Measurements from ENCODE around the gene PTPN1.

Gene PTPN1

DNA sequence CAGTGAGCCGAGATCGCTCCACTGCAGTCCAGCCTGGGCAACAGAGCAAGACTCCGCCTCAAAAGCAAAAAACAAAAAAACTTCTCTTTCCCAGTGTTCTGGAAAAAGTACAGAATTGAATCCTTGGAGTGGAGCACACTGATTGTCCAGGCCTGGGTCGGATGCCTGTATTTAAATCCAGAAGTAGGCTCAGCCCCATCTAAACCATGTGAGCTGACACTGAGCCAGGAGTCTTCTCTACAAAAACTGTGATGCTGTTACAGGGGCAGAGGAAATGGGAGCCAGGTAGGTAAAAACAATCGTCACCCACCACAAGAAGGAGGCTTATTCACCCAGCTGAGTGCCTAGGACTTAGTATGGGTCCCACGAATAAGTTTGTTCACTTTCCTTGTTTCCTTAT is 43.0 kb upstream of the PTPN1 start:
- no peak for TF ChIP-seq CTCF (IDR thresholded peaks at IDR 0.05; ENCODE audit: low read depth, low read length, missing control alignments)

DNA sequence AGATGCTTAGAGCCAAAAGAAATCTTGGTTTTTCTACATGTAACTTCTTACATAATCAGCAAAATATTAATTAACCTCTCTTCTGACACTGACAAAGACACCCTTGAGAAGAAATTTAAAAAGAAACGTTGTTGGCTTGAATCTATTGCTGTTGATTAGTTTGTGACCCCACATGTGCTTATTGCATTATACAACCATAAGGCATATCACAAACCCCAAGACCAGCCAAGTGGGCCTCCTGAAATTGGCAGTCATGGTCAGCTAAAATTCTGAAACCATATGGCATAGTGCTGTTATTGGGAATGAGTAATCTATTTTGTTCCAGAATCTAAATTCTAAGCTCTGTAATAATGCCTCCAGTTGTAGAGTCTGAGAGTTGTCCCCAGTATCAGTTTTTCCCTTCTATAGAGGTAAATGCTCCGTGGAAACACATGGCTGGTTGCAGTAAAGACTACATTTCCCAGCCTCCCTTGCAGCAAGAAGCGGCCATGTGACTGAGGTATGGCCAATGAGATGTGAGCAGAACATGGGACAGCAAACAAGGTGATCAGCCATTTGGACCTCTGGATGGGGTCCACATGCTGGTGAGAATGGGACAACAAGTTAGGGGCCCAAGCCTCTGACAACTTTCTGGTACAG is 42.3 kb upstream of the PTPN1 start:
- Histone ChIP-seq H3K27me3 (replicated peaks) (no peaks in the 10 kb centered on the region), H3K27ac (no peak overlapping the region), H3K4me3 (ENCODE audit: low read depth, low read length) (no peak overlapping the region), H3K36me3 (replicated peaks) (no peaks in the 10 kb centered on the region)
- no peak for TF ChIP-seq CTCF (IDR thresholded peaks at IDR 0.05; ENCODE audit: low read depth, low read length, missing control alignments)
- DNase-seq = peak; percentile 59
- in situ Hi-C loops (cut with HindIII; ENCODE audit: low pct_ligation_motif_present, low sequenced_read_pairs) = no loop called here

More for the DNA sequence above, 43.0 kb upstream of the PTPN1 start:
- no peak overlapping the region for H3K27ac ChIP-seq
- H3K27me3 ChIP-seq (replicated peaks) = no peaks in the 10 kb centered on the region
- H3K4me3 ChIP-seq (ENCODE audit: low read depth, low read length) = no peak overlapping the region
- in situ Hi-C loops (cut with HindIII; ENCODE audit: low pct_ligation_motif_present, low sequenced_read_pairs) = no loop called here
- no peak for DNase-seq
- no peaks in the 10 kb centered on the region for H3K36me3 ChIP-seq (replicated peaks)

- no peak for TF ChIP-seq CTCF (IDR thresholded peaks at IDR 0.05; ENCODE audit: low read depth, low read length, missing control alignments)
- H3K4me3 ChIP-seq (ENCODE audit: low read depth, low read length) = no peak overlapping the region
Observed at GRCh38 chr20:50468378-50468798, 41.8 kb upstream of the PTPN1 start.

DNA sequence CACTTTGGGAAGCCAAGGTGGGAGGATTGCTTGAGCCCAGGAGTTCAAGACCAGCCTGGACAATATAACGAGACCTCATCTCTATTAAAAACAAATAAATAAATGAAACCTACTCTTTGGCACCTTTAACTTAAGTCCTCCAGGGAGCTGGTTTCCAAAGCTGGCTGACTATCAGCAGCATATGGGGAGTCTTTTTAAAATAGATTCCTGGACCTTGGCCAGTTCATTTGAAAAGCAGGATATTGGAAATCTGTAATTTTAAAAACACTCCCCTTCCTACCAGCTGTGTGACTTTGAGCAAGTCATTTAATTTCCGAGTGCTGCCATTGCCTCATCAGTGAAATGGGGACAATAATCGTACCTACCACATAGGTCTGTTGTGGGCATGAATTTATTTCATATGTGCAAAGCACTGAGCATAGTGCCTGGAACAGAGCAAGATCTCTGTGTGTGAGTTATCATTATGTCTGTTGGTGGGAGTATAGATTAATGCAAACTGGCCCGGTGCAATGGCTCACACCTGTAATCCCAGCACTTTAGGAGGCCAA is 40.9 kb upstream of the PTPN1 start:
- H3K27me3 ChIP-seq (replicated peaks) = no peaks in the 10 kb centered on the region
- TF ChIP-seq CTCF (IDR thresholded peaks at IDR 0.05; ENCODE audit: low read depth, low read length, missing control alignments) = no peak
- H3K36me3 ChIP-seq (replicated peaks) = no peaks in the 10 kb centered on the region
- DNase-seq = no peak
- no peak overlapping the region for H3K27ac ChIP-seq
- in situ Hi-C loops (cut with HindIII; ENCODE audit: low pct_ligation_motif_present, low sequenced_read_pairs) = no loop called here
- H3K4me3 ChIP-seq (ENCODE audit: low read depth, low read length) = no peak overlapping the region

More at GRCh38 chr20:50468378-50468798, 41.8 kb upstream of the PTPN1 start:
- no peaks in the 10 kb centered on the region for H3K36me3 ChIP-seq (replicated peaks)
- DNase-seq = no peak
- H3K27me3 ChIP-seq (replicated peaks) = no peaks in the 10 kb centered on the region
- in situ Hi-C loops (cut with HindIII; ENCODE audit: low pct_ligation_motif_present, low sequenced_read_pairs) = no loop called here
- no peak overlapping the region for H3K27ac ChIP-seq

GRCh38 chr20:50469796-50470195 is 40.4 kb upstream of the PTPN1 start:
- no peak for TF ChIP-seq CTCF (IDR thresholded peaks at IDR 0.05; ENCODE audit: low read depth, low read length, missing control alignments)
- in situ Hi-C loops (cut with HindIII; ENCODE audit: low pct_ligation_motif_present, low sequenced_read_pairs) = no loop called here
- Histone ChIP-seq H3K36me3 (replicated peaks) (no peaks in the 10 kb centered on the region), H3K27me3 (replicated peaks) (no peaks in the 10 kb centered on the region), H3K27ac (no peak overlapping the region), H3K4me3 (ENCODE audit: low read depth, low read length) (no peak overlapping the region)
- no peak for DNase-seq

Data from brain microvascular endothelial cell (primary cell).